HG02763 (cell line): ENCODE data around the gene SYT17.
A peak's percentile ranks its signal among the peaks of the same experiment; 100 is the strongest.

ENCODE experiments used
- ATAC-seq: cut with Tn5 transposase; IDR thresholded peaks from one replicate; pipeline ENCODE4 v1.9.1; 2021; ENCODE audit warnings: mild to moderate bottlenecking, moderate library complexity; ENCODE audit not compliant: unreplicated experiment

SYT17 gene

GRCh38 chr16:19294156-19294649 lies 126.2 kb downstream of the SYT17 start:
- ATAC-seq = peak; percentile 81

GRCh38 chr16:19295393-19295792 lies 127.4 kb downstream of the SYT17 start:
- ATAC-seq = no peak

- no peak for ATAC-seq
These were observed 129.4 kb downstream of the SYT17 start for GRCh38 chr16:19297454-19297853.

GRCh38 chr16:19299565-19299964 lies 131.5 kb downstream of the SYT17 start:
- ATAC-seq = no peak

- no peak for ATAC-seq
These were observed 133.9 kb downstream of the SYT17 start for GRCh38 chr16:19301931-19302330.

GRCh38 chr16:19304750-19305149 lies 136.7 kb downstream of the SYT17 start:
- ATAC-seq = no peak

GRCh38 chr16:19305443-19305842 lies 137.4 kb downstream of the SYT17 start:
- no peak for ATAC-seq

GRCh38 chr16:19307587-19308241 lies 139.7 kb downstream of the SYT17 start:
- no peak for ATAC-seq

- ATAC-seq = no peak
These were observed 140.4 kb downstream of the SYT17 start for GRCh38 chr16:19308392-19308791.

- no peak for ATAC-seq
These were observed 141.1 kb downstream of the SYT17 start for GRCh38 chr16:19309178-19309577.

- no peak for ATAC-seq
These were observed 146.8 kb downstream of the SYT17 start for GRCh38 chr16:19314718-19315425.

GRCh38 chr16:19315889-19316433 lies 147.9 kb downstream of the SYT17 start:
- ATAC-seq = no peak

- no peak for ATAC-seq
These were observed 148.8 kb downstream of the SYT17 start for GRCh38 chr16:19316846-19317245.
